Suprapubic skin (tissue), 4 donors: ENCODE measurements around the gene CARM1.

Experiments
- CTCF ChIP-seq, 2 donors: fragments of 200-600 bp in 1 of 2; fragments of 450-650 bp in 1 of 2; sonication (generic) in 1 of 2; IDR thresholded peaks; one replicate each; pipeline ENCODE4 v1.5.1; 2016 to 2019; ENCODE audit warnings: antibody characterized with exemption in 2 of 2, mild to moderate bottlenecking in 1 of 2, moderate library complexity in 1 of 2
- POLR2A ChIP-seq, 2 donors: fragments of 450-650 bp; IDR thresholded peaks; one replicate each; pipeline ENCODE4 v1.6.1; 2017; ENCODE audit warnings: antibody characterized with exemption in 2 of 2, mild to moderate bottlenecking in 2 of 2, moderate library complexity in 2 of 2
- POLR2AphosphoS5 ChIP-seq, 3 donors: sonication (generic); formaldehyde crosslinking; IDR thresholded peaks; one replicate each; pipeline ENCODE4 v1.6.1; 2017; ENCODE audit warnings: antibody characterized with exemption in 3 of 3

- peak in 1 of 3 donors; percentile 51 for TF ChIP-seq POLR2AphosphoS5 (IDR thresholded peaks at IDR 0.05)
- TF ChIP-seq CTCF (IDR thresholded peaks at IDR 0.05) = peak; percentile 77 to 78
- TF ChIP-seq POLR2A (IDR thresholded peaks at IDR 0.05) = no peak
Observed at GRCh38 chr19:10870955-10871603, at the start of gene CARM1.
